HL-60 (cell line): ENCODE measurements around the gene GRID1.

Experiments used
- CTCF ChIP-seq: IDR thresholded peaks from one replicate; pipeline ENCODE4 v1.5.1; 2011; ENCODE audit warnings: low read length, control low read depth, inconsistent platforms; ENCODE audit not compliant: insufficient read depth
- REST ChIP-seq: IDR thresholded peaks from 2 replicates; pipeline ENCODE4 v1.6.1; 2012; ENCODE audit warnings: low read depth; ENCODE audit not compliant: insufficient replicate concordance

- no peak for TF ChIP-seq CTCF
- no peak for TF ChIP-seq REST
Measured at GRCh38 chr10:86367152-86367951, 757 bp upstream of the GRID1 start.
